HG03196 (cell line): ENCODE data around the gene ZNF341.

Experiments
- ATAC-seq: cut with Tn5 transposase; IDR thresholded peaks from one replicate; pipeline ENCODE4 v1.9.1; 2021; ENCODE audit not compliant: unreplicated experiment

The ZNF341 gene

GRCh38 chr20:33839591-33839990 is 107.8 kb downstream of the ZNF341 start:
- no peak for ATAC-seq

GRCh38 chr20:33840160-33840559 is 108.4 kb downstream of the ZNF341 start:
- no peak for ATAC-seq

- no peak for ATAC-seq
Measured at GRCh38 chr20:33840759-33841435, 109.1 kb downstream of the ZNF341 start.

GRCh38 chr20:33841436-33841799 is 109.6 kb downstream of the ZNF341 start:
- no peak for ATAC-seq
